Stimulated activated CD4-positive, alpha-beta T cell treated with anti-CD3 and anti-CD28 coated beads, TNF-alpha, amount 100 ng/mL, for 1 hour (primary cell): ENCODE data around the gene KCNMA1.

Experiments used
- DNase-seq, 3 donors: peaks; one replicate each; pipeline ENCODE4 v3.0.0-alpha.2; 2020; ENCODE audit warnings: low read depth in 3 of 3, low spot score in 1 of 3

KCNMA1 gene

GRCh38 chr10:77099136-77099535, 538.5 kb downstream of the KCNMA1 start:
- DNase-seq: no peak

DNA sequence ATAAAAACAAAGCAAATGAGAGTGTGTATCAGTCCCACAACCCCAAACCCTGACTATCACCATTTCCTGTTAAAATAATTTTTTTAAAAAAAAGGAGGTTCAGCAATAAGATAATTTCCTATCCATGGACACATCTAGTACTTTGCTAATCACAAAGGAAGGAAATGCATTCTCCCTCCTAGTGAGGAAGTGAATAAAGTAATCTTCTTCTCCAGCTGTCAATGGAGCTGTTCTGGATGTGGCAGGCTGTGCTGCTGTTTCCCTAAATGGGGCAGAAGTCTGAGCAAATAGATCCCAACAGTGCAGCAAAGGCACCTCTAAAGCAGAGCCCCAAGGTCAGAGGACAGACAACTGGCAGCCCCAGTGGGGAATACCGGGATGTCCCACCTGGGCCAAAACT, 540.0 kb downstream of the KCNMA1 start:
- DNase-seq: no peak

- no peak for DNase-seq
These were observed 544.5 kb downstream of the KCNMA1 start for GRCh38 chr10:77093126-77093525.

DNA sequence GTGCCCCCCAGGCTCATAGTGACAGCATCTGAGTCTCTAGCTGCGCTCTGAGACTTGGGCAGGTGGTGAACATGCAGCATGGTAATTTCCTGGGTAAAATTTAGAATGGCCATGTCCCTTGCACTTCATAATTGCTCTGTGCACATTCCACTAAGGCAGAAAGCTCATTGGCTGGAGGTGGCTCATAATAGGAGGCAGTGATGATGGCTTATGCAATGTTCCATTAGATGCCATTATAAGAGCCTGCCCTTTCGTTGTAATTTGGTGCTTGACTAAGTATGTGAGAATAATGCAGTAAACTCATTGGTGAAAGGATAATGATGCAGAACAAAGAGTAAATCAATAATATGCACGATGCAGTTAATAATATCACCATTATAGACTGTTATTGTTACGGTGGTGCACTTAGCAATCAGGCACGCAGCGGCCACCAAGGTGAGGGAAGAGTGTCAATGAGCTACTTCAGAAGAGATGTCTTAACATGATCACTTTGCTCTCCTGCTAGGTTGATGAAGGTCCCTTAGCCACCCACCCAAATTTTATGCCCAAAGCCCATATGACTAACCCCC, 545.9 kb downstream of the KCNMA1 start:
- no peak for DNase-seq

- DNase-seq: no peak
These were observed 546.9 kb downstream of the KCNMA1 start for GRCh38 chr10:77090381-77091356.

GRCh38 chr10:77087366-77087765, 550.2 kb downstream of the KCNMA1 start:
- DNase-seq: no peak

GRCh38 chr10:77086081-77086480, 551.5 kb downstream of the KCNMA1 start:
- DNase-seq: no peak

GRCh38 chr10:77085344-77085743, 552.3 kb downstream of the KCNMA1 start:
- no peak for DNase-seq

DNA sequence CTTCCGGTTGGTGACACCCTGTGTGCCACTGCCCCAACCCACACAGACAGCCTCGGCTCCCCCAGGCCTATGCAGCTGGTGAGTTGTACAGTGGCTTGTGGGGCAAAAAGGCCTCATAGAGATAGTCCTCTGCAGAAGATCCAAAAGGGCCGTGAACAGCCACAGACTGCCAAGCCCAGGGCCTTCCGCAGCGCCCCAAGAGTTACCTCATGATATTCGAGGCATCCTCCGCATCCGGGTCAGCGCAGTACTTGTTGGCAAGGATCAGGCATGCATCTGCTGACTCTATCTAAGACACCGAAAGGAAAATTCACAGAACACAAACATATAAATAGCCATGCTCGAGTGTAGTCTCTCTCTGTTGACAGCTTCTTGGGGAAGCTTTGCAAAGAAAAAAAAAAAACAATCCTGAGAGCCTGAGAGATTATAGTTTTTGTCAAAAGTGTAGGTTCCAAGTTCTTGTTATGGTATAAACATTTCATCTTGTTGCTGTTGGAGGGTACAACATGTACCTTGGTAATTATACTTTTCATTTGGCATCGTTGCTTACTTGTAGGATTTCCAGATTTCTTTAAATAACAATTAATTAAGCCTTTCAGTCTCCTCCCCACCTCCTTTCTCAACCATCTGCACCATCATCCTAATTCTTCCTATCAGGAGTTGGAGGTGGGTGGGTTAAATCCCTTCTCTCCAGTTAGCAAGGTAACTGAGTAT, 553.0 kb downstream of the KCNMA1 start:
- DNase-seq: no peak

DNA sequence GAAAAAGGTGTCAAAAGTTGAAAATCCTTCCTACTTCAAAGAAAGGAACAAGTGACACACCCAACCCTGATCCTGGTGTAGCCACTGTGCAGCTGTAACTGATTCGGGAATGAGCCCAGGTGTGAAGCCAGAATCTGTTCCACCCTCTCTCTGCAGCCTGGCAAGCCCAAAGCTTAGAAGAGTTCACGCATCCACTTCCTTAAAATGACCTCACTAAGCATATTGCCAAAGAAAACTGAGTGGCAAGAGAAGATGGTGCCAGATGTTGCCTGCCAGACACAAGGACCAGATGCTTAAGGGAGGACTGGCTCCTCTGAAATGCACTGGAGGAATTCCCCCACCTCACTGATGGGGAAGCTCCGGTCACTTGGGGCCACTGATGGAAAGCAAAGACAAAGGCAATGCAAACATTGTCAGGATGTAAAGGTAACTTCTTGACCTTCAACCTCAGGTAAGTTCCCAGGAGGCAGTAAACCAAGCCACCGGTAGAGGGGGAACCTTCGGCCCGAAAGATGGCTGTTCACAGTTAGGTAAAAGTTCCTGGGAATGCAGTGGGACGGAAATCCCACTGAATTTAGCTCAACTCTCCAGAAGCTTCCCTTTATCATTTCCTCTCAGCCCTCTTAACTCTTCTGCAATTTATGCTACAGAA, 554.9 kb downstream of the KCNMA1 start:
- DNase-seq: no peak

GRCh38 chr10:77081481-77081891, 556.1 kb downstream of the KCNMA1 start:
- no peak for DNase-seq

- DNase-seq: no peak
These were observed 557.1 kb downstream of the KCNMA1 start for GRCh38 chr10:77080361-77081027.

DNA sequence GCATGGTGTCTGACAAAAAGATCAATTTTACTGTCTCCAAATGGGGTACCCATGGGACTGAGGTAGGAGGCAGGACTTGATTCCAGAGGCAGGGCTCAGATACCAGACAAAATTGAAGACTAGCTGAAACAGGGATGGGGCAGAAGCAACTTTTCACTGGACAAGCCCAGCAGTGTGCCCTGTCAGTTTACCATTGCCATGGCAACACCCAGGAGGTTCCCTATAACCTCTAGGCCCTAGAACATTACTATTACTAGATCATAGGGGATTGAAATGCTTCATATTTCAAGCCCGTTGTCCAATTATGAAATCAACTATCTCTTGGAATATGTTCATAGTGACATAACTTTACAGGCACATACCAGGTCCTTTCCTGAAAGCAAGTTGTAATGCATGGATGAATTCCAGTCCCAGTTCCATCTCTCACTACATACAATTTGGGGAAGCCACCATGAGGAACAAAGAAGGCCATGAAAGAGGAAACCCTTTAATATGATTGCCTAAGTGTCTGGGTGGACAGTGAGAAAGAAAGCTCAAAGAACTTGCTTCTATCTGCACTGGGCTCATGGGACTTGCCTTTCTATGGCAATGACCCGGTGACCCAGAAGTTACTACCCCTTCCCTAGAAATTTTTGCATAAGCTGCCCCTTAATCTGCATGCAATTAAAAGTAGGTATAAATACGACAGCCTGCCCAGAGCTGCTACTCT, 557.9 kb downstream of the KCNMA1 start:
- no peak for DNase-seq

GRCh38 chr10:77077316-77077945, 560.2 kb downstream of the KCNMA1 start:
- DNase-seq: no peak

DNA sequence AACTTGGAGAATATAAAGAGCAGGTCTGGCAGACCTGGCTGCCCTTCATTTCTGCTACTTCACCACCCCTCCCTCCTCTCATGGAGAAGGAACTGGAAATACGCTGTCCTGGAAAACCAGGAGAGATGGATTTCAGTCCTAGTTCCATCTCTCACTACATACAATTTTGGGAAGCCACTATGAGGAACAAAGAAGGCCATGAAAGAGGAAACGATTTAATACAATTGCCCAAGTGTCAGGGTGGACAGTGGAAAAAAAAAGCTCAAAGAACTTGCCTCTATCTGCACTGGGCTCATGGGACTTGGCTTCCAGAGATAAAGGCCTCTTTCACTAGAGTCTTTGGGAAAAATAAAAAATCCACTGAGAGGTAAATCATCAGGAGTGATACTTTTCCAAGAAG, 561.7 kb downstream of the KCNMA1 start:
- no peak for DNase-seq

- DNase-seq: no peak
These were observed 563.4 kb downstream of the KCNMA1 start for GRCh38 chr10:77074104-77074624.

DNA sequence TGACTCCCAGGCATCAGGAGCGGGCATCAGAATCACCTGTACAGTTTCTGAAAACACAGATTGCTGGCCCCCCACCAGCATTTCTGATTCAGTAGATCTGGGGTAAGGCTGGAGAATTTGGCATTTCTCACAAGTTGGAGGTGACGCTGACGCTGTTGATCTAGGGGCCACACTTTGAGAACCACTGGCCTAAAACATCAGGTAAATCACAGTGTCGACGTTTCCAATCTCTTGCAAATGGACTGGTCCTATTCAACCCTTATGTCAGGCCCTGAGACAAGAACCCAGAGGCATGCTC, 564.0 kb downstream of the KCNMA1 start:
- no peak for DNase-seq

DNA sequence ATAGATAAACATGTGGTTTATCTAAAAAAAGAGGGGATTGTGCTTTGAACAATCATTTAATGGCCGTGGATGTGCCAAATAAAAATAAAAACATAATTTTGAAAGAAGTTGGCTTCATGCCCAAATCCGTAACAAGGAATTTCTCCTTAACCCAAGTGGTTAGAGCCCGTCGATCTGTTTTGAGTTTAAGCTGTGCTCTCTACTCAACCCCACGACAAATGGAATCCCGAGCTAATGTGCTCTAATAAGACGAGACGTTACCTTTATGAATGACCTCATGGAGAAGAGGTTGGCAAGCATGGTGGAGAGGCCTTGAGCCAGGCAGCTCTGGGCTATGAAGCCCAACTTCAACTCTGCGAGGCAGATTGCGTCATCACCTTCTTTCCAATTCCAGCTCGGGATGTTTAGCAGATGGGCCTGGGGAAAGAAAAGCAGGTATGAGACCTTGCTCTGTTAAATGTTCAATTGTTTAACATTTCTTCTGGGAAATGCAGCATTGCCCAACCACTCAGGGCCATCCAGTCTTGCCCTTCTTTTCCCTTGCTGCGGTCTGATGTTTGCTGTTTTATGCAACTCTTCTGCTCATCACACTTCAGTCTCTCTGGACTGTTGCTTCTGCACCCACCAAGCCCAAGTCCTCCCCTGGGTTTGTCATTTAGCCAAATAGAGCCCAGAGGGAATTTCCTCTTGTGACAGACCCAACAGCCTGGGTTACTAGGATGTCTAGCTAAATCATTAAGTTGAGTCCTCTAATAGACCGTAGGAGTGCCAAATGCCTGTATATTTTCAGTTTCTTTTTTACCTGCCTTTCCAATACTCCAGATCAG, 564.6 kb downstream of the KCNMA1 start:
- no peak for DNase-seq

- DNase-seq: no peak
These were observed 565.2 kb downstream of the KCNMA1 start for GRCh38 chr10:77072361-77072835.
